GM12801 (cell line): ENCODE results near the gene EPHB1.

ENCODE experiments used
- CTCF ChIP-seq: IDR thresholded peaks from one replicate; pipeline ENCODE4 v1.5.1; 2011; ENCODE audit warnings: control low read depth; ENCODE audit not compliant: insufficient read length; ENCODE audit errors: extremely low read depth

EPHB1 gene

DNA sequence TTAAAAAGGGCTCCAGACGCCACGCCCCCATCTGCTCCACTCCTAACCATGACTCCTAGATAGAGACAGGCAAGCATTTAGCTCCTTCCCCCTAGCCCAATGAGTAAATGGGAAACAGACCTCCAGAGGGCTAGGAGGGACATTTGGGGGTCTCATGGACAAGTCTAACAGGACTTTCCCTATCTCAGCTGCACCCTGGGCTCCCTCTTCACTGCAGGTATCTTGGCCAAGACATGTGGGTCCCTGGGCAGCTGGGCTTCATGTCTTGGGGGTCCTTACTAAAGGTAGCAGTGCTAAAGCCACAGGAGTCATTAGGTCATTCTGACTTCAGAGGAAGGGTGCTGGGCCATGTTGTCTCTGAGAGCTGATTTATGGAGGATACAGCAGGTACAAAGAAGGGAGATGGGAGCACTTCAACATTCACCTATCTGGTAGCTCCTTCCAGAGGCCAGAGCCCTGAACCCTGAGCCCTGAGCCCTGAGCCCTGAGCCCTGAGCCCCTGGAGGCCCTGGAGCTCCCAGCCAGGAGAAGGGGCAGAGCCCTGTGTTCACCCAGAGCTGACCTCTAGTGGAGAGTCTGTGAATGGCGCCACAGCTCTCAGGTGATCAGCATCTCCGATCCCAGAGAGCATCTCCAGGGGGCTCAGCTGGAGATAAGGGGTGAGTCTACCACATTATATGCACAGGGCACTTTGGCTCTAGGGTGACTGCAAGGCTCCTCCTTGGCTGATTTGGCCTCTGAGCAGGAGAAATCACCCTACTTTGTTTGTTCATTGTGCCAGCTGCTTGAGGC lies 40.1 kb upstream of the EPHB1 start:
- no peak for TF ChIP-seq CTCF

DNA sequence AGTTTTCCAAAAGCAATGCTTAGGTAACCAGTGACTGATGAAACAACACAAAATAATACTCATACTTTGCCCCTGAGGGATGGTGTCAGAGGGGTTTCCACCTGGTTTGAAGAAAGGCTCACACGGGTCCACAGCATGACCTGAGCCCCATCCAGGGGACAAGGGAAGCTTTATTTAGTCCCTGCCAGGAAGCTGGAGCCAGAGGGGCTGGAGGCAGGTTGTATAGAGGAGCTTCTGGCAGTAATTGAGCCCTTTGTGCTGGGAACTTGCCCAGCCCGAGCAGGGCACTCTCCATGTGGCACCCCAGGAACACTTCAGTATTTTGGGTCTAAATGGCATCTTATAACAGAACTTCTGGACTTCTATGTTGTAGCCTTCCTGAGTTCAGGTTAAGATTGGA lies 39.2 kb upstream of the EPHB1 start:
- no peak for TF ChIP-seq CTCF

GRCh38 chr3:134757549-134758069 lies 37.5 kb upstream of the EPHB1 start:
- TF ChIP-seq CTCF = no peak

DNA sequence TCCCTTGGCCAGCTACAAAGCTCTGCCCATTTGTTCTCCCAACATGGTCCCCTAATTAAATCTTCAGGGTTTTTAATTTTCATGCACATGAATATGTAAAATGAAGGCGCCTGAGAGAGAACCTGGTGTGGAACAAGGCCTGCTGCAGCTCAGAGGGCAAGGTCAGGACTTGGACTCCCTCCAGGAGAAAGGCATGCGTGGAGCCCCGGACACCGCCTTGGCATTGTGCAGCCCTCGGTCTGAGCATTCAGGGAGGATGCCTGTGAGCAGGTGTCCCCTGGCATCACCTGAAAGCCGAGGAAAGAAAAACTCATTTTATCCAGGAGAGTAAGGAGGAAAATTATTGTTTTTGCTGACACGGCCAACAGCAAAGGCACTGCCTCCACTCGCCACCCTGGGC lies 33.8 kb upstream of the EPHB1 start:
- no peak for TF ChIP-seq CTCF

DNA sequence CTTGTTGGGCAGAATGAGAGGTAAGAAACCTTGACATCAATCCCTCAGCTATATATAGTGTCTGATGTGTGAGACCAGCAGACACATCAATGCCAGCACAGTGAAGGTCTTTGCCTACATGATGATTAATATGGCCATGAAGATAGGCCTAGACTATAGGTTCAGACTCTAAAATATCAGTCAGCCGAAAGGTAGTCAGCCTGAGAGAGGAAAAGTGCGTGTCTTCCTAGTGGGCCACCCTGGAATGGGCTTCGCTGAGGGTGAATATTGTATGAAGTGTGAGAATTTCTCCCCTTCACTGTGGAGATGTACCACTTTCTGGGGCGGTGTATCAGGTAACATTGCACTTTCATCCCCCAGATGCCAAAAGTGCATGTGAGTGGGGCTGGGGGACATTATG lies 33.0 kb upstream of the EPHB1 start:
- TF ChIP-seq CTCF = no peak

GRCh38 chr3:134765468-134765867 lies 29.6 kb upstream of the EPHB1 start:
- no peak for TF ChIP-seq CTCF

DNA sequence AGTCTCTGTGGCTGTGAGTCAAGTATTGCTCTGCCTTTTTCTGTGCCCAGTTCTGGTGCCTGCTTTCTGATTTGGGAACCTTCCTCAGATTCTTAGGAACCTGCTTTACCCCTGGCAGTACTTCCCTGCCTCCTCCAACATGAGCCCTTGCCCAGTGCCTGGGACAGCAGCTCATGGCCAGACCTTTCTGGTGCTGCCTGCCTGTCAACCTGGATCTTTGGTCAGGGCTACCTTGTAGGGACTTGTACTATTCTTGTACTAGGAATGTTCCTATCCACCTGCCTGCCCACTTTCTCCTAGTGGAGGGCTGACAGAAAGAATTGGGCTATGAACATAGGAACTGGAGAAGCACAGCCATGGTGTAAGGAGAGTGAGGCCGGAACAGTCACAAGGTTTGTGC lies 28.8 kb upstream of the EPHB1 start:
- TF ChIP-seq CTCF = no peak

DNA sequence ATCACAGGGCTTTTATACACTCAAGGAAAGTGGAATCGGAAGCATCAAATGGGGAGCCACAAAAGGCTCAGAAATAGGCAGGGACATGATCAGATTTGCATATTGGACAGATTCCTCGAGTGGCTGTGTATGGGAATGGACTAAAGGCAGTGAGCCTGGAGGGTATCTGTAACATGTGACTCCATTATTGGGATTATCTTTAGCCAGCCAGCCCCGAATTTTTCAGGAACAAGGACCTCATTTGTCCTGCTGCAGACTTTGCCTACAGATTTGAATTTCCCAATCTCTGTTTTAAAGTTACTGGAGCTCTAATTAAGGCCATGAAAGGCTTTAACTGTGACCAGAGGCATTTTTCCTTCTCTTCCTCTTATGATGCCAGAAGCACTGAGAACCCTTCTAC lies 26.9 kb upstream of the EPHB1 start:
- TF ChIP-seq CTCF = no peak
